ENCODE results near the gene SRP68.
"Not testable (repeated sequence)": the region's sequence is repeated elsewhere in the genome, so short reads cannot be mapped to it uniquely, and the experiment has no call there.

The SRP68 gene

DNA sequence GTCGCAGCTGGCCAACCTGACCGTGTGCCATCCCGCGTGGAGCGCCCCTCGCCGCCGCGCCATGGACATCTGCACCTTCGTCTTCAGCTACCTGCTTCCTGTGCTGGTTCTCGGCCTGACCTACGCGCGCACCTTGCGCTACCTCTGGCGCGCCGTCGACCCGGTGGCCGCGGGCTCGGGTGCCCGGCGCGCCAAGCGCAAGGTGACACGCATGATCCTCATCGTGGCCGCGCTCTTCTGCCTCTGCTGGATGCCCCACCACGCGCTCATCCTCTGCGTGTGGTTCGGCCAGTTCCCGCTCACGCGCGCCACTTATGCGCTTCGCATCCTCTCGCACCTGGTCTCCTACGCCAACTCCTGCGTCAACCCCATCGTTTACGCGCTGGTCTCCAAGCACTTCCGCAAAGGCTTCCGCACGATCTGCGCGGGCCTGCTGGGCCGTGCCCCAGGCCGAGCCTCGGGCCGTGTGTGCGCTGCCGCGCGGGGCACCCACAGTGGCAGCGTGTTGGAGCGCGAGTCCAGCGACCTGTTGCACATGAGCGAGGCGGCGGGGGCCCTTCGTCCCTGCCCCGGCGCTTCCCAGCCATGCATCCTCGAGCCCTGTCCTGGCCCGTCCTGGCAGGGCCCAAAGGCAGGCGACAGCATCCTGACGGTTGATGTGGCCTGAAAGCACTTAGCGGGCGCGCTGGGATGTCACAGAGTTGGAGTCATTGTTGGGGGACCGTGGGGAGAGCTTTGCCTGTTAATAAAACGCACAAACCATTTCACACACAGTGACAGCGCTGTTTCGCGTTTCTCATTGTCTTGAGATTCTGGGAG lies 4.7 kb upstream of the SRP68 start:
- DNase-seq, result peak in 2 of 3 experiments; percentile 54 to 60

DNA sequence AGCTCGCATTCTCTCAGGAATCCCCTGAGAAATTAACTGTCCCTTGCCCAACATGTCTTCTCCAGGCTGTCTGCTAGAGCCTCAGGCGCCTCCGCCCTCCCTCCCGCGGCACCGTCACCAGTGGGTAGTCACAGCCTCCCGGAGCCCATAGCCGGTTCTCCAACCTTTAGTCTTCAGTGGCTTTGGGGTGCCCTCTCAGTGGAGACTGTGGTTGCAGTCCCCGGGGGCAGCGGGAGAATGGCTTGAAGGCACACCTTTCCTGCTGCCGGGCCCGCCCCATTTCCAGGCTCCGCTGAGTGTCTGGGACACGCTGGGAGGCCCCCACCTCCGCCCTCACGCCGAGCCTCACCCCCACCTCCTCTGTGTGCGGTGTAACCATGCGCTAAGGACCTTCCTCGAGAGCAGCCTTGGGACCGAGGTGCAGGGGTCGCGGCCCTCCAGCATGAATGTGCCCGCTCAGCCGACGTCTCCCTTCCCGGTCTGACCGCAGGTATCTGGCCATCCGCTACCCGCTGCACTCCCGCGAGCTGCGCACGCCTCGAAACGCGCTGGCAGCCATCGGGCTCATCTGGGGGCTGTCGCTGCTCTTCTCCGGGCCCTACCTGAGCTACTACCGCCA lies 3.9 kb upstream of the SRP68 start:
- peak in 1 of 3 experiments; percentile 43 for DNase-seq

DNA sequence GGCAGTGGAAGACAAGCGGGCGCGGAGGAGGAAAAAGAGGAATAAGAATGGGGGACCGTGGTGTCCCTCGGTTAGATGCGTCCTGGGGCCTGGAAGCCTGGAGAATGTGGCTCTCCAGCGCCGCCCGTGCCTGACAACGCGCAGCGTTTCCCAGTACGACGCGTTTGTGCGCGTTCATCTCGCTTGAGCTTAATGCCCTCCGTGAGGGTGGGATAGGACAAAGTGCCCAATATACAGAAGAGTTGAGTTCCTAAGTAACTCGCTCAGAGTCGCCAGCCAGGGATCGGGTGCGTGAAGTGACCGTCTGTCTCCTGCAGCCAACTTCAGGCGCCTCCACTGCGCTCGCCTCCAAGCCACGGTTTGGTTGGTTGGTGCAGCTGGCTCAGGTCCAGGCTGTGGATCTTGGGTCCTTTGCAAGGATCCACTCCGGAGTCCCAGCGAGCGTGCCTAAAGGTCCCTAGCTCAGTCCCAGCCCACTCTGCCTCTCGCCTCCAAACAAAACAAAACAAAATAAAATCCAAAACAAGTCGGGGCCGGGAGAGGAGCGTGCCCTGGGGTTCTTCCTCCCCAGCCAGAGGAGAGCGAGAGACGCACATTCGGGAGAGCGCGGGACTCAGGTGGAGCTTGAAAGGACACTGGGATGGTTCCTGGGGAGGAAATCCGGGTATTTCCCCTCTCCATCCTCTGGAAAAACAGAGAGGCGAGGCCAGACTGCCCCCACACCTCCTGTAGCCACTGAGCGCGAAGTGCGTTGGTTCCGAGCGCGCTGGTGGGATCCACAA lies 3.2 kb upstream of the SRP68 start:
- peak; percentile 24 to 74 (median 33) for DNase-seq

DNA sequence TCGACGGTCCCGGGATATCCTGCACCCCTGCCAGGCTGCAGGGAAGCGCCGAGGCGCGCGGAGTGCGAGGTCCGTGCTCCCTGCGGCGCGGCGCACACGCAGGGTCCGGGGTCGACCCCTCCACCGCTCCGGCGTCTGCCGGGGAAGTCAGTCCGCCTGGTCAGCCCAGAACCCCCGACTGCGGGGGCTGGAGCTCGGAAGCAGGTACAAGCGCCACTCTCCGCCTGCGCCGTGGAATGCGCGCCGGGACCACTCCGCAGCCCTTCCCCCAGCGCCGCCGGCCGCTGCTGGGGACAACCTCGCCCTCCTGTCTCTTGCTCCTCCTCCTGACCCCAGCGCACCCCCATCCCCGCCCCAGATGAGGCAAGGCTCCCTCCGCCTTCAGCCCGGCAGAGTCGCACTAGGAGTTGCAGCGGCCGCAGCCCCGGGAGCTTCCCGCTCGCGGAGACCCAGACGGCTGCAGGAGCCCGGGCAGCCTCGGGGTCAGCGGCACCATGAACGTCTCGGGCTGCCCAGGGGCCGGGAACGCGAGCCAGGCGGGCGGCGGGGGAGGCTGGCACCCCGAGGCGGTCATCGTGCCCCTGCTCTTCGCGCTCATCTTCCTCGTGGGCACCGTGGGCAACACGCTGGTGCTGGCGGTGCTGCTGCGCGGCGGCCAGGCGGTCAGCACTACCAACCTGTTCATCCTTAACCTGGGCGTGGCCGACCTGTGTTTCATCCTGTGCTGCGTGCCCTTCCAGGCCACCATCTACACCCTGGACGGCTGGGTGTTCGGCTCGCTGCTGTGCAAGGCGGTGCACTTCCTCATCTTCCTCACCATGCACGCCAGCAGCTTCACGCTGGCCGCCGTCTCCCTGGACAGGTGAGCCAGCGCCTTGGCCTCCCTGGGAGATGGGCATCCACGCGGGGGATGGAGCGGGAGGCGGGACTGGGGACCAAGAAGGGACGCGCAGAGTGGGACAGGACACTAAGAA lies 2.4 kb upstream of the SRP68 start, which contains the start of gene GALR2:
TSS of gene GALR2 (plus strand) at position 392 of the 974 bp plus-strand sequence. CDS start at position 495, 103 bp downstream.
- peak in 2 of 3 experiments; percentile 23 to 33 for DNase-seq

DNA sequence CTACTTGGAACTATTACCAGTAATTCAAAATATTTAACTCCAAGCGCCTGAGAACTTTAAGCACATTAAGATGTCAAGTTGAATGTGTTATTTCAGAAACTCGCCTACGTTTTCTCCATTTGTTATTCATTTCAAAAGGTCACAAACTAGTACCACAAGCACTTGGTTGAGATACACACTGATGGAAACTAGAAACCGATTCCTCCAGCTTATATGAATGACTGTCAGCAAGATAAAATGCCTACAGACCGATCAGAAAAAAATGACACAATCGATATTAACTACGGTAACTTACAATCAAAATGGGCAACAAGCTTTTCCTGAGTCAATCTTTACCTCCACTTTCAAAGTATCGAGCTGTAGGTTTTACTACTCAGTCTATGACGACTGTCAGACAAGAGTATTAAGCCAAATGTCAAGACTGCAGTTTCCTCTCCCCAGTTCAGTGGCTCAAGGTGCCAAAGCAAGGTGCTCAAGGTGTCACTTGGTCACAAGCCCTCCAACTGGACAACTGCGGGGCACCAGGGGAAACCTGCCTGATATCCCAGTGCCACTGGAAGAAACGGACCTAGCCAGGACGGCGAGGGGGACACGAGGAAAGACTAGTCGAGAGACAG lies 678 bp downstream of the SRP68 start:
- no peak for DNase-seq

DNA sequence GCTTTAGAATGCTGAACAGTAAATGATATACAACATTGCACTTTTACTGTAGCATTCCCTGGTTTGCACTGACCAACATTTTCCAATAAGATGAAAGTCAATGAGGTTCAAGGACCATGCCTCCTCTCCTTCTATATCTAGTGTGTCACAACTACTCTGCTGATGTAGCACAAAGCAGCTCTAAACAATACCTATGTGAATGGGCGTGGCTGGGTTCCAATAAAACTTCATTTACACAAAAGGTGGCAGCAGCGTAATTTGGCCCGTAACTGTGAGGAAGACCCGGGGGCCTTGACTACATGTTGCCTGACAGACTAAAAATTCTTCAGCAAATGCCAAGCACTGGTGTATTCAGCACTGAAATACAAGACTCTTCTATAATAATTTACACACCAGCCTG lies 6.5 kb downstream of the SRP68 start:
- DNase-seq, result no peak

DNA sequence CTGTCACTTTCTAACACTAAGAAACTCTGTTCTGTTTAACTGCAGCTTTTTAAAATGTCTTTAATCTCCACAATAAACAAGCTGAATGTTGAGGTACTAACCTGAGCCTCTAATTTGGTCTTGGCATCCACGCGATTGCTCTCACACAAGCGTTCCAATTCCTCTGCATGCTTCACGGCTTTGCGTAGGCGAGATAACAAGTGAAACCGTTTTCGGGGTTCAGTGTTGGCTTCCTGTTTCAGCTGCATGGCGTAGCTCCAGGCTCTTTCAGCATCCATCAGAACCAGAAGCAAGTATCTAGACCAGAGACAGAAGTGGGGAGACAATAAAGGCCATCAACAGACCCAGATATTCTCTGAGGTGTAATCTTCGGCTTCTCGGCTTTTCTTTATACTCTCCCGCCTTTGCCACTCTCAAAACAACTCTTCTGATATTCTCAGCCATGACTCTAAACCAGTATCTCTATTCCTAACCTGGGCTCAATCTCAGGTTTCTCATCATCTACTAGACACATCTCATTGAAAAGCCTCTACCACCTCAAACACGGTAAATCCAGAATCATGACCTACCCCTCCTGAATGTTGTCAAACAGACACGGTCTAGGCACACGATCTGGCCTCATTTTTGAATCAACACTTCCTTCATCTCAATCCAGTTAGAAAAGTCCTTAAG lies 8.3 kb downstream of the SRP68 start:
- no peak for DNase-seq

DNA sequence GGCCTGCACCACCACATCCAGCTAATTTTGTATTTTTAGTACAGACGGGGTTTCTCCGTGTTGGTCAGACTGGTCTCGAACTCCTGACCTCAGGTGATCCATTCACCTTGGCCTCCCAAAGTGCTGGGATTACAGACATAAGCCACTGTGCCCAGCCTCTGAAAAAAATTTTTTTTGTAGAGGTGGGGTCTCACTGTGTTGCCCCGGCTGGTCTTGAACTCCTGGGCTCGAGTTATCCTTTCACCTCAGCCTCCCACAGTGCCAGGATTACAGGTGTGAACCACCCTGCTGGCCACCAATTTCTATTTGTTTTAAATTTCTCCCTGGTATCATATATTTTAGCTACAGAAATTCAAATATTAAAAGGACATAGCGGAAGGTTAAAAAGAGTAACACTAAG lies 14.1 kb downstream of the SRP68 start:
- DNase-seq, result not testable (repeated sequence)

DNA sequence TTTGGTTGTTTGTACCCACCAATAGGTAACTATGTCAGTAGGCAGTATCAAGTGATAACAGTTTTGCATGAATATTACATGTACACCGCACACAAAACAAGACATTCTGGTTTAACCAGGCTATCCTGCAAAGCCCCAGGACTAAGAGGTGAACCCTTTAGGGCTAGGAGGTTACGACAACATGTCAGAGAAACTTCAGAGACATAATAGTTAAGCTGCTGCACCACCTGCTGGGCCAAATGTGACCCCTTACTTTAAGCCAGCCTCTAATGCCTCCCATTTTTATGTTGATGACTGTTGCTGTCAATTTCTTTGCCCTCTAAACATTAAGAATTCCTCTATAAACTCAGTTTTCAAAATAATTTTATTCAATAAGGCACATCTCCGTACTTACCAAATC lies 15.4 kb downstream of the SRP68 start:
- DNase-seq, result no peak

DNA sequence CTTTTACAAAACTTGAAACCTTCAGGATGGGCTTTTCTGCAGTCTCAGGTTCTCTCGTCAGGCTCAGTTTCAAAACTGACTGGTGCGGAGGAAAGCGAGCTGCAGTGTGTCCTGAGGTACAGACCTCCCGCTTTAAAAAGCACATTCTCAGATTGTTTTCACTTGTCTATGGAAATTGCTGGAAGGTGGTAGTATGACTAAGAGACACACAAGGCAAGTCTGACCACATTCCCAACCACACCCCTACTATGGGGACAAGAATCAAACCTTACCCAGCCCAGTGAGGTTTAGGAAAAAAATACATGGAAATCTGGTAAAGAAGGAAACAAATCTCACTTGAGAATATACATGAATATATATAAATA lies 18.2 kb downstream of the SRP68 start:
- DNase-seq, result no peak

DNA sequence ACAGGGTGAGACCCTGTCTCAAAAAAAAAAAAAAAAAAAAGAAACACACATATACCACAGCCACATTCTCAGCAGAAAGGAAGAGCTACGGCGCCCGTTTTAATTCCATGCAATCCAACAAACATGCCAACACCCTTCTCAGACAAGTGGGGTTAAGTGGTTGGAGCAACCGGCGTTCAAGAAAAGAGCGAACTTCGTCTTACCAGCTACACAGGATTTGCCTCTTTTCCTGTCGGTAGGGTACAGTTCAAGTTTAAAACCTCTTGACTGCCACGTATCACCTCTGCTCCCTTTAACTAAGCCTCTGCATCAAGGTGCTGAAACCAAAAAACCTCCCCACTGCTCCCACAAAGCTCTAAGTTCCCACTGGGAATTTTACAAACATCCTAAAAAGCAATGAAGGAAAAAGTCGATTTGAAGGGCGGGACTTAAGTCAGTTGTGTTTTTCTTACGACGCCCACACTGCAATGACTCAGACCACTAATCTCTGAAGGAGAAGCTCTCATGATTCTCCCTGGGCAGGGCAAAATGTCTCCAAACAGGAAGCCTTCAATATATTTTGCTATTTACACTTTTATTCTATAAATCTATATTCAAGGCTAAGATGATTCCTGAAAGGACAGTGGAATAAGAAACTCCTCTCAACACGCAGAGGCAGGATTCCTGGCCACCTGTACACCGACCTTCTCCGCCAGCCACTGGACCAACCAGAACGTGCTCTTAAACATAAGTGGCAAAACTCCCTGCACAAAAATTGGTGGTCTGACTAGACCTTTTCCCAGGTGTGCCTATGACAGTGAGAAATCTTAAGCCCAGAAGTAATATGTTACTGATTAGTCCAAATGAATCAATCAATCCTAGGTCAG lies 18.8 kb downstream of the SRP68 start:
- DNase-seq, result no peak

DNA sequence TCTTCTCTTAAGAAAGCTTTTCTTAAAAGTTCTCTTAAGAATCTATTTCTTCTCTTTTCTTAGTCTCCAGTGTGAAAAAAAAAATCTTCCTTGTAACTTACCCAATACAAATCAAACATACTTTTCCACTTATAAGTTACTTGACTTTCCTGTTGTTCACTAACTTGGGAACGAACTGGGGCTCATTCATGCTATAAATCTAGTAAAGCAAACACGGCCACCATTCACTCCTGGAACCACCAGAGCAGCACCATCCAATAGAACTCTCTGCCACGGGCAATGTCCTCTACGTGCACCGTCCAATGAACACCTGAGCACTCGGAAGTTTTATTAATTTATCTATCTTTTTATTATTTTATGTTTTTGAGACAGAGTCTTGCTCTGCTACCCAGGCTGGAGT lies 20.8 kb downstream of the SRP68 start:
- DNase-seq, result no peak

DNA sequence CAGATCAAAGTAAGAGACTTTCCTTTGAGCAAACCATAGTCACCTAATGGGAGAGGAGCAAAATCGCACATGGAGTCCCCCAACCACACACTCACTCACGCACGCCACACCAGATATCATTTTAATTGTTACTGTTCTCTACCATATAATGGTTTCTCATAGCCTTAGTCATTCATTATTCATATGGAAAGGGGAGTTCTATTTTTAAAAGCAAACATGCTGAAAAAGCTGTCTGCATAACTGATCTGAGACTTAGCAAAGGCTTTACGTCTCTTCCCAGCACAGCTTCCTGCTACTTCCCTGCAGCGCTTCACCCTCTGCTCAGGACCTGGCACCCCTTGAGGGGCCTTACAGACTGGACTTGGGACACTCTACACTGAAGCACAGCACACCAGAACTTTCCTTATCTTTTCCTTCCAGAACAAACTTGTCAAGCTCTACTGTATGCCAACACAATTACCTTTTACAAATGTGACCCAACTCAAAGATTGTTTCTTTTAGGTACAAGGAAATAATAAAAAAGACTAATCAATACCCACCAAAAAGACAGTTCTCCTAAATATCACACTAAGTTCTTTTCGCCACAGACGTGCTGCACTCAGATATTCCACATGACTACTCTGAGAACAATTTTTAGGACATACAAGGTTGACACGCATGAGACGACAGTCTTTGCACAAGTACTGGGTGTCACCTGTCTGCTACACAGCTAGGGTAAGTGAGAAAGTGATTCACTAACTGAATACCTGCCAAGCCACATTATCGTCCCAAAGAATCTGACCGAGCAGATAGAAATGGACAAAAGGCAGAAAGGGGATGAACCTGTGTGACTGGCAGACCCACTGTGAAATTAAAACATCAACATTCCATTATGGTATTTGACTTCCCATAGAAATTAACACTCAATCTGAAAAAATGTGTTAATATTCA lies 21.5 kb downstream of the SRP68 start:
- DNase-seq, result no peak

DNA sequence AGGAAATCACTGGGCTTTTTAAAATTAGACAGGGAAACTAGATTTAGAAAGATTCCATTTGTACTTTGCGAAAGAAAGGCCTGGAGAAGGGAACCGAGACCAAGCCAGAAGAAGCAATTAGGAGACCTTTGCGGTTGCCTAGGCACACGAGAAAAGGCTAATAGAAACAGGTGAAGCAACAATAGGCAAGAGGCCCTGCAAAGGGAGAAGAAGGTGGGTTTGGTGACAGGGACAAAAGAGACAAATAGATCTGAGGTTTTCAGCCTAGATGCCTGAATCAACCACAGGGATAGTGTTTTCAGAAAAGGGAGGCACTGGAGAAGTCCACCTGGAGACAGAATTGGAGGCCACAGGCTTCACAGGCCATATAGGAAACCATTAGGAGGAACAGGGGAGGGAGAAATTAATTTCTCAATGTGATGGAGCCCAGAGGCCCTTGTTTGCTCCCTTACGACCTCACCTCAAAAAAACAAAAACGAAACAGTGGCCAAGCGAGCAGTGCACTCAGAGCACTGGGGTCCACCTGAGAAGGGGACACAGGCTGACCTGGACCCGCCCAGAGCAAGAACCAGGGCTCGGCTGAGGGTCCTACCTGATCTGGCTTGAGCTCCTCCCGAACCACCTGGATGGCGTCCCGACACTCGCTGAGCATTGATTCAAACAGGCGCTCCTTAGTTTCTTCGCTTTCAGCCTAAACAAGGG lies 22.3 kb downstream of the SRP68 start:
- DNase-seq, result no peak

DNA sequence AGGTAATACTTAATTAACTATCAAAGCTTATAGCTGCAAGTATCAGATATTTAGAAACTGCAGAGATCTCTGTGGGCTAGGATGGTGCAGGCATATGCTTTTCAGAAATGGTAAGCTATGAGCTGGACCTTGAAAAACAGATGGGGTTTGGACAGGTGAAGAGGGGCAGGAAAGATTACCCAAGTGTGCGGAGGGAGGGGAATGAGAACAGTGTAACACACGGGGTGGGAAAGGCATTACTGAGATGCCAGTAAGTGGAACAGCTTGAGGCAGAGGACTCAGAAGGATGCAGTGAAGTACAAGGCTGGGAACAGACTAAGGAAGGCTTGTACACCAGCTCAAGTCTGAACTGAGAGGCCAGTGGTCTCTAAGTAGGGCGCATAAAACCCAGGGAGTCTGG lies 23.1 kb downstream of the SRP68 start:
- DNase-seq, result no peak

DNA sequence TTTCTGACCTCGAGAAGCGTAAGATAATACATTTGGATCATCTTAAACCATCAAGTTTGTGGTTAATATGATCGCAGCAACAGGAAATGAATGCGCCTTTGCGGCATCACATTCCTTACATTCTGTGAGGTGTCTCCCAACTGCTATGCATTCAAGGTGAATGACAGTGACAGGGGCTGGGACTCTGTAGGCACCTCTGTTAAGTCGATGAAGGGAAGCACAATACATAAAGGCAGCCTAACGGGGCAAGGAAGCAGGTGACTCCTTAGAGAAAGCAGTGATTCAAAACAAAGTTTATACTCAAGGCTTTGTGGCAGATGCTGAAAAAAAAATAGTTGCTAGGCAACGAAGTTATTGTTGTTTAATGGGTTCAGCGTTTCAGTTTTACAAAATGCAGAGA lies 23.6 kb downstream of the SRP68 start:
- DNase-seq, result no peak

DNA sequence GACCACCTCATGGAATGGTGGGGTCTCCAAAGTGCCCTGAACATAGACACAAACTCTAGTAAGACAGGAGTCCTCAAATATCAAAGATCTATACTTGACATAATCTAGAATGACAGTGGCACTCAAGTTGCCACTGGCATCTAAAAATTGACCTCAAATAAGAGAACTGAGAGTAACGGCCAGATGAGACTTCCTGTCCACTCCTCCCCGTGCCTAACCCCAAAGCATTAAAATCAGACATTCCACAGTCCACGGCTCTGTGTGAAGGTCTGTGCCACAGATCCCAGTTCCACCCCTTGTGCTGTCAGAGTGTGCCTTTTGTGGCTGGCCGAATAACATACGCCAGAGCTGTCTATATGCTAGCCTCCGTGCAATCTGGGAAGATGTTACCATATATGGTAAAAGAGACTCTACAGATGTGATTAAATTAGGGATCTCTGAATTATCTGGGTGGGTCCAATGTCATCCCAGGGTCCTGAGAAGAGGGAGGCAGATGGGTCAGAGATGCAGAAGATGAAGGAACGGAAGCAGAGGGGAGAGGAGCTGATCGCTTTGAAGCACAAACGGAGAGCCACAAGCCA lies 24.2 kb downstream of the SRP68 start:
- DNase-seq, result no peak

DNA sequence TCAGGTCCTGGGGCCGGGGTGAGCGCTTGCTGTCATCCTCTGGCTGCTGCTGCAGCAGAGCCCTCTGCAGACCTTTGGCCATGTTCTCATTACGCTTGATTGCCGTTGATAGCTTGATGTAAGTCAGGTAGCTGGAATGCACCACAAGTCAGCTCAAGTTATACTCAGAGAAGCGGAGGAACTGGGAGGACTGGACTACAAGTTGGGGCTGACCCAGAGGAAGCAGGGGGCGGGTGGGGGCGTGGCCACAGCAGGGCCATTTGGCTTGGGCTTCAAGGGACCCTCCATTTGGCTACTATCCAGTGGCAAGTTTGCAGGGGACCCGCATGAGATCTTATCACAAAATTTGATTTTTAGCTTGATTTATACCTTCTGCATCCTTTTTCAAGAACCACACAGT lies 26.3 kb downstream of the SRP68 start:
- no peak for DNase-seq

Data from NCI-H1417 (cell line).